GM21619 (cell line): Measurements from ENCODE around the gene CAMSAP1.

Experiments used
- ATAC-seq: cut with Tn5 transposase; IDR thresholded peaks from one replicate; pipeline ENCODE4 v1.9.1; 2021; ENCODE audit not compliant: unreplicated experiment

Gene CAMSAP1

GRCh38 chr9:135815830-135816650 lies 91.3 kb downstream of the CAMSAP1 start:
- no peak for ATAC-seq

DNA sequence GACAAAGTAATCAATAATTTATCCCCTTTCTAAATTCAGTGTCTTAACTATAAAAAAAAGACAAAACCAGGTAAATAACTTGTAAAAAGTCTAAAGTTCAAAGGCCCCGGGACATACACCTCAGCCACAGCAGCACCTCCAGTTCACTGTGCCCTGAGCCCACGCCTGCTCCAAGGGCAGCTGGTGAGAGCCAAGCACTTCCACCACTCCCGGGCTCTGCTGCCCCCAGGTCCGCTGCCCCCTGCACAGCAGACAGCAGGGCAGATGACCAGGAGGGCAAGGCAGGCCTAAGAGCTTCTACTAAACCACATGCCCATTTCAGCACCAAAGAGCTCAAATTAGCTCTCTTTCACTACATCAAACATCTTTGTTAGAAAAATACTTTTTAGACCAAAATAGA lies 91.9 kb downstream of the CAMSAP1 start:
- ATAC-seq, result no peak

DNA sequence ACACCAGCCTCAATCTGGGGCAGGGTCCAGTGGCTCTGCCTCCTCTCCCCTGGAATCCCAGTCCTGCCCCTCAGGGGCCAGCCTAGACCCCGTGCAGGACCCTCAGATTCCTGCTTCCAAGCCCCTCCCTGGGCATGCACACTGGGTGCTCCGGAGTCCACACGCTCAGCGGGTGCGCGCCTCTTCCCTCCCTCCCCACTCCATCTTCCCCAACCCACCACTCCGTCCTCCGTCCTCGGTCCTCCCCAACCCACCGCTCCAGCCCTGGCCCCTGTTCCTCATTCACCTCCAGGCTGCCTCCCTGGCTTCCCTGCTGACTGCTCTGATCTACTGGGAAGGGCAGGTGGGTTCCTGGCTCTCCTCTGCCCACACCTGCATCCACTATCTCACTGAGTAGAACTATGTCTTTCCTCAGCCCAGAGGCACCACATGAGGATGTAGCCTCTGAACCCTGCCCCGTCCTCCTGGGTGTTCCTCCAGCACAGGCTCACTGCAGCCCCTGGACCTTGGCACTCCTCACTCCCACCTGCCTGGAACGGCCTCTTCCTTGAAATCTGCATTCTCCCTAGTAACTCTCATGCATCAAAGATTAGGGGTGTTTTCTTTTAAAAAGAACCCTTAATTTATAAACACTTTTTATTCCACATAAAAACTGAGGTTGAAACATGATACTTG lies 92.8 kb downstream of the CAMSAP1 start:
- no peak for ATAC-seq

GRCh38 chr9:135813671-135814290 lies 93.6 kb downstream of the CAMSAP1 start:
- no peak for ATAC-seq

GRCh38 chr9:135812961-135813360 lies 94.4 kb downstream of the CAMSAP1 start:
- ATAC-seq, result no peak

GRCh38 chr9:135811801-135812200 lies 95.5 kb downstream of the CAMSAP1 start:
- no peak for ATAC-seq

- no peak for ATAC-seq
Observed at GRCh38 chr9:135810806-135811575, 96.4 kb downstream of the CAMSAP1 start.

- ATAC-seq, result no peak
Observed at GRCh38 chr9:135809166-135809565, 98.2 kb downstream of the CAMSAP1 start.

DNA sequence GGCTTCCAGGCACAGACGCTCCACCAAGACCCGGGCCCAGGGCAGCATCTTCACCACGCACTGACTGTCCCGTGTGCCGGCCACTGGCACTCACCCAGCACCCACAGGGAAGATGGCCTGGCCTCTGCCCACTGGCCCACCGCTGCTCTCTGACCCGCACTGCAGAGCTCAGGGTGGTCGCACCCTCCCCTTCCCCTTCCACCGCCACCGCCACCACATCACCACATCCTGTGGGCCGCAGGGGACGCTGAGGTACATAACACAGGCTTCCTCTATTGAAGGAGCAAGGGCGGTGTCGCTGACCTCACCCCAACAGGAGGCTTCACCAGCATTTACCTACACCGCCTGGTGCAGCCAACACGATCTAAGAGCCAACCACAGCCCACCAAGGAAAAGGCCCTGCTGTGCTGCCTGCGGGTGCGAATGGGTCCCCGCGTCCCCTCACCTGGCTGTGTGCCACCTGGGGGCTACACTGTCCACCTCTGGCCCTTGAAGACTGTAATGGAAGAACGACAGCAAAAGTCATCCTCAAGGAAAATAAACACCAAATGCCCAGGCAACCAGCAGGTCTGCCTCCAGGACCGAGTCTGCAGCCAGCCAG lies 101.8 kb downstream of the CAMSAP1 start:
- ATAC-seq, result no peak

DNA sequence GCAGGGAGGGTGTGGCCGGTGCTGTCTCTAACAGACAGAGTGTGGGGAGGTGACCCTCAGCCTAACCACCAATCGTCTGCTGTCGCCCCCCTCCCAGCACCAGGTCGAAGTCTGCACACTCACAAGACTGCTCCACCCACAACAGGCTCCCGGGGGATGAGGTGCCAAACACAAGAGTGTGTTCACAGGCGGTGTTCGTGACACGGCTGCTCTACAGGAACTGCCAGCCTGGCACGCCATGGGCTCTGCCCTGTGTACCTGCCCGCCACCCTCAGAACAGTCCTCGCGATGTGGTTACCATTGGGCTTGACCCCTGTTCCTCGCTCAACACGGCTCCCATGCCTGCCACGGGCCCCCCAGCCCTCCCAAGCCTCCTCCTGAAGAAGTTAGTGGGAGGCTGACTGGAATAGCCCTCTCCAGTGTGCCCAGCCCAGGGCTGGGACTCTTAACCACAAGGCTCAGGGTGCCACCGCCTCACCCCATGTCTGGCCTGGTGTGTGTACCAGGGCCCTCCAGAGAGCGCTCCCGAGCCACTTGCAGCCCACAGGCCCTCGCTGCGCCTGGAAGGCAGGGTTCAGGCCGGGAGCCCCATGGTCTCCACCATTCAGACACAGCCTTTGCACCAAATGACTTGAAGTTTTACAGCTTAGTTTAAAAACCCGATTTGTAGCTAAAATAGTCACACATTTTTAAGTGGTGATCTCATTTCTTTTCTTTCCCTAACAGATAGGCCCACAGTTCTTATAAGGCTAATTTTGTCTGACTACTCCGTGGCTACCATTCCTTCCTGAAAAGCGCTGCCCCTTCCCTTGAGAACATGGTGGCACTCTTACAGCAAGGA lies 102.5 kb downstream of the CAMSAP1 start:
- no peak for ATAC-seq

DNA sequence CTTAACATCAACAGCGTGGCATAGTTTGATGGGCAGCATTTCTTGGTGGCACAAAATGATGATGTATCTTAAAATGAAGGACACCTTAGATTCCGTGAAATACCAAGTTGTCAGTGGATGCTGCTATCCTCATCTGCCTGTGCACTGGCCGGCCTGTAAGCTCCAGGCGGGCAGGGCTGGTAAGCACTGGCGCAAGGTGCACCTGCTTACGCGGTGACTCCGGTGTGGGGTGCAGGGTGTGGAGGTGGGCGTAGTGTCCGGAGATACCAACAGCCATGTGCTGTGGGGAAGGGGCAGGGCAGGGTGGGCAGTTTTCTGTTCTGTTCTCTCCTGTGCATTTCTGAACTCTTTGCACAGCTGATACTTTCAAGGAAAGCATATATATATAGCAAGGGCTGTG lies 103.9 kb downstream of the CAMSAP1 start:
- ATAC-seq, result no peak

DNA sequence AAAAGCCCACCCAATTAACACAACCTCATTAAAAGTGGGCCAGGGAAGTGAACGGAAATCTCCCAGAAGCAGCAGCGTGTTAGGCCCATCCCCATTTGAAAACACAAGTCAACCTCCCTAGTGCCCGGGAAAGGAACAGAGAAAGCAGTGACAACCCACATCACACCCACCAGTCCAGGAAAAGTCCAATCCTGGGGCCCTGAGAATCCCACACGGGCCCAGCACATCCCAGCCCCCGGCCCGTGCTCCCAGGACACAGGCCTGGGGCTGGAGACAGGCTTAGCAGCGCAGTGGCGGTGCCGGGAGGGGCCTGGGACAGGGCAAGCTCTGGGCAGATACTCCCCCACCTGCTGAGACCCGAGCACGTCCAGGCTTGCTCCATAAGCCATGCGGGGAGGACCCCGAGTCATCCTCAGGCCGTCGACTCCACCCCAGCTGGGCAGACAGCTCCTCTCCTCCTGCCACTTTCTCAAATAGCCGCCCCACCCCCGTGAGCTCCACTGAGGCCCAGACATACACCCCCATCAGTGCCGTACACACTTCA lies 104.4 kb downstream of the CAMSAP1 start:
- ATAC-seq, result no peak

GRCh38 chr9:135801070-135801469 lies 106.3 kb downstream of the CAMSAP1 start:
- no peak for ATAC-seq

DNA sequence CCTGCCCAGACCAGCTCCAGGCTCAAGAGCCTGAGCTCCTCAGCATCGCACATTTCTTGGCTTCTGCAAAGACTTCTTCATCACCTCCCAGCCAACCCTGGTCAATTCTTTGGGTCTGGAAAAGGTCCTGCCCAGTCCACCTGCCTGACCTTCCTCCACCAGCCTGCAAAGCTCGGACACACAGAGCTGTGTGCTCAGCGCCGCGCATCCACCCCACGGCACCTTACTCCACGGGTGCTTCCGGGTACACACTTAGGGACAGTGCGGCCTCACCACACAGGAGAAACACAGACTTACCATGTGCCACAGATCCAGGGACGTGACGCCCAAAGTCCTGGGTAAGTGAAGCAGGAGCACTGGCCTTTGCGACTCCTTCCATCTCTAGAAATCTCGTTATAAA lies 108.1 kb downstream of the CAMSAP1 start:
- ATAC-seq, result no peak

DNA sequence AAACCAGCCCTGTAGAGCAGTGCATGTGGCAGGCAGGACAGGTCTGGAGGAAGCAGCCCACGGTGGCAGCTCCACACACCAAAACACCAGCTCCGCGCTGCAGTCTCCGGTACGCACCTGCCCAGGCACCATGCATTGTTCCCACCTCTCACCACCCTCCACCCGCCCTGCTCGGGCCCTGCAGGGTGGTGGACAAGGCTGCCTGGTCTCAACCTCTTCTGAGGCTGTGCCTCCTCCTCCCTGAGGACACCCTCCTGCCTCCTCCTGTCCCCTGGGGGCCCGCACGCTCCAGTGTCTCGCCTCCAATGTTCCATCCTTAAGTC lies 109.1 kb downstream of the CAMSAP1 start:
- no peak for ATAC-seq

DNA sequence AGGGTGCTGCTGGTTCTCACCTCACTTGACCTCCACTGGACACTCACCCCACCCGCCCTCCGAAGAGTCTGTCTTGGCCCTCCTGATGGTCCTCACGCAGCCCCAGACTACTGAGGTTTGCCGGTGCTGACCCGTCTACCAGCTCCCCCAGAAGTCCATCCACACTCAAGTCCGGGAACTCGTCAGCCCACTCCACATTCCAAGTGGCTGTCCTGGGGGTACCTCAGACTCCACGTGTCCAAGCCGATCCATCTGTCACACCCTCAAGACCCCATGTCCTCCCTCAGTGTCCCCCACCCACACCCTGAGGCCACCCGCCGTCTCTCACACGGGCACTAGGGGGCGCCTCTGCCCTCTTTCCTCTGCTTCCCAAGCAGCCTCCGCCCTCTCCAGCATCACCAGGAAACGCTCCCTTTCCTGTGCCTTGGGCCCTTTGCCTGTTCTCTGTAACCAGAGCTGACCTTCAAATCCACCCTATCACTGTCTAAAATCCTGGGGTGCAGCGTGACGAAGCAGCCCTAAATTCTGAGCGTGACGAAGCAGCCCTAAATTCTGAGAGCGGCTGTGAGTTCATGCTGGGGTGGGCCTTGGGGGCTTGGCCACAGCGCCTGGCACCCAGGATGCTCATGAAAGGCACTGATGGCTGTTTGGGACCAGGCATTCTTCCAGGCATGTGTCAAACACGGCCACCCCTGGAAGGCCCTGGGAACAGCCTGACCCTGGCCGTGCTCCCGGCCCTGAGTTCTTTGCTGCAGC lies 109.7 kb downstream of the CAMSAP1 start:
- ATAC-seq, result no peak

DNA sequence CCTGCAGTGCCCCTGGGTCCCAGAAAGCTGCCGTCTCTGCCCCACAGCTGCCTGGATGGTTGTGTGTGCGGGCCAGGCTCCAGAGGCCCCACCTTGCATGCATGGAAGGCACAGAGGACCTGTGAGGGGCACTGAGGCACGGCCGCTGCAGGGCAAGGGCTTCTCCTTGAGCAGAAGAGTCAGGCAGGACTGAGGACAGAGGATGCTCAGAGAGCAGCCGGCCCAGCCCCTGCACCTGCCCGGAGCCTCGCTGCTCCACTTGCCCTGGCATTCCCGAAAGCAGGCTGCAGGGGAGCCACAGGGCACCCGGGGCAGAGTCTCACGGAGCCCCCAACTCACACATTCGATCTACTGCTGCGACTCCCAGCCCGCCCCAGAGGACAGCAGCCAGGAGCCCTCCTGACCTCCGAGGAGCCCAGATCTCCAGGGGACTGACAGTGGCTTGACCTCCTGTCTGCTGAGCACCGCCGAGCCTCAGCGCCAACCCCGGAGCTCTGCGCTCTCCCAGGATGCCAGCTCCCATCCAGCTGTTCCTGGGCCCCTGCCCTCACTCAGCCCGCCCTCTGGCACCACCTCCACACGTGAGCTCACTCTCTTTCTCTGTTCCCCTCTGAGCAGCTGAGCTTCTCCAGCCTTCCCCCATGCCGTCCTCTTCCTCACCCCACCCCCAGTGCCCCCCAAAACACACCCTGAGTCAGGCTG lies 110.4 kb downstream of the CAMSAP1 start:
- no peak for ATAC-seq

DNA sequence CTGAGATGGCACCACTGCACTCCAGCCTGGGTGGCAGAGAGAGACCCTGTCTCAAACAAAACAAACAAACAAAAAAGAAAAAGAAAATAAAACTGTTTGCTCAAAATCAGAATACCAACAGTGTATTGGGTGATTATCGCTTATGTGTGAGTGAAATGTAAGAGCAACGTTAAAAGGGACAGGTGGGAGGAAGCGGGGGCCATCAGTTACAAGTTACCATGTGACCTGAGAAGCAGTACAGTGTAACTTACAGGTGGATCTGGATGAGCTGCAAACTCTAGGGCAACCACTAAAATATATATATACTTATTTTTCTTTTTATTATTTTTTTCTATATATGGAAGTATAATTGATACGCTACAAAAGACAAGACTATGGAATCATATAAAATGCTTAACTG lies 112.0 kb downstream of the CAMSAP1 start:
- ATAC-seq, result no peak
